Loucy (cell line): ENCODE measurements around the gene GAS2L2.

Experiments used
- H2AFZ ChIP-seq: fragments of 200-600 bp; sonication (generic); 2 replicates; pipeline ENCODE4 v1.6.0; 2016; ENCODE audit warnings: antibody characterized with exemption, mild to moderate bottlenecking, low read length, moderate library complexity
- H3F3A ChIP-seq: fragments of 200-600 bp; 2 replicates; pipeline ENCODE4 v1.6.0; 2016; ENCODE audit warnings: antibody characterized with exemption, low read depth, mild to moderate bottlenecking
- H3K27me3 ChIP-seq: fragments of 200-600 bp; sonication (generic); 2 replicates; pipeline ENCODE4 v1.6.1; 2014; ENCODE audit warnings: low read length, mild to moderate bottlenecking; ENCODE audit not compliant: insufficient read depth, poor library complexity, severe bottlenecking
- H3K36me3 ChIP-seq: fragments of 200-600 bp; sonication (generic); 2 replicates; pipeline ENCODE4 v1.6.1; 2016; ENCODE audit warnings: low read length; ENCODE audit not compliant: insufficient read depth
- H3K4me1 ChIP-seq: fragments of 200-600 bp; sonication (generic); 2 replicates; pipeline ENCODE4 v1.5.1; 2014; ENCODE audit warnings: low read length, mild to moderate bottlenecking; ENCODE audit not compliant: insufficient read depth, poor library complexity, severe bottlenecking
- H3K4me2 ChIP-seq: fragments of 200-600 bp; sonication (generic); 2 replicates; pipeline ENCODE4 v1.6.0; 2014; ENCODE audit warnings: antibody characterized with exemption, low read length, low read depth, mild to moderate bottlenecking; ENCODE audit not compliant: poor library complexity, severe bottlenecking
- H3K4me3 ChIP-seq: fragments of 200-600 bp; sonication (generic); 2 replicates; pipeline ENCODE4 v1.5.1; 2014; ENCODE audit warnings: low read length, mild to moderate bottlenecking, mixed read lengths; ENCODE audit not compliant: poor library complexity, severe bottlenecking
- H3K79me2 ChIP-seq: fragments of 200-600 bp; sonication (generic); 2 replicates; pipeline ENCODE4 v1.6.1; 2014; ENCODE audit warnings: low read length; ENCODE audit not compliant: insufficient read depth
- H3K9ac ChIP-seq: fragments of 200-600 bp; sonication (generic); 2 replicates; pipeline ENCODE4 v1.6.0; 2014; ENCODE audit warnings: mild to moderate bottlenecking, low read depth, low read length, moderate library complexity; ENCODE audit not compliant: poor library complexity, severe bottlenecking
- H3K9me2 ChIP-seq: fragments of 200-600 bp; sonication (generic); replicated peaks from 2 replicates; pipeline ENCODE4 v1.6.1; 2016; ENCODE audit warnings: low read depth, low read length, mixed read lengths
- H3K9me3 ChIP-seq: fragments of 200-600 bp; sonication (generic); 2 replicates; pipeline ENCODE4 v1.6.1; 2014; ENCODE audit warnings: mild to moderate bottlenecking, antibody characterized with exemption, low read length, low read depth; ENCODE audit not compliant: insufficient read depth
- H4K20me1 ChIP-seq: fragments of 200-600 bp; sonication (generic); 2 replicates; pipeline ENCODE4 v1.6.0; 2014; ENCODE audit warnings: antibody characterized with exemption, low read length, mild to moderate bottlenecking; ENCODE audit not compliant: insufficient read depth, poor library complexity, severe bottlenecking
- CTCF ChIP-seq: fragments of 200-600 bp; sonication (generic); conservative IDR thresholded peaks from 2 replicates; pipeline ENCODE4 v1.5.1; 2014; ENCODE audit warnings: mild to moderate bottlenecking, antibody characterized with exemption, low read length
- EZH2phosphoT487 ChIP-seq: fragments of 200-600 bp; IDR thresholded peaks from 2 replicates; pipeline ENCODE4 v1.6.1; 2018; ENCODE audit warnings: antibody characterized with exemption, mild to moderate bottlenecking, moderate library complexity, borderline replicate concordance

The GAS2L2 gene

GRCh38 chr17:35745246-35745645 lies 7.8 kb downstream of the GAS2L2 start:
- no peaks in the 10 kb centered on the region for H3F3A ChIP-seq
- H3K4me1 ChIP-seq = peaks cover 2% of the 10 kb centered on the region
- H2AFZ ChIP-seq = no peak overlapping the region
- H3K9me3 ChIP-seq = no peaks in the 10 kb centered on the region
- H4K20me1 ChIP-seq = no peaks in the 10 kb centered on the region
- H3K27me3 ChIP-seq = no peaks in the 10 kb centered on the region
- TF ChIP-seq CTCF (no peak), EZH2phosphoT487 (no peak)
- H3K9me2 ChIP-seq = no peaks in the 10 kb centered on the region
- H3K36me3 ChIP-seq = no peaks in the 10 kb centered on the region
- H3K79me2 ChIP-seq = no peaks in the 10 kb centered on the region
- H3K4me2 ChIP-seq = no peak overlapping the region
- H3K4me3 ChIP-seq = no peak overlapping the region
- no peak overlapping the region for H3K9ac ChIP-seq

- Histone ChIP-seq H3K27me3 (no peaks in the 10 kb centered on the region), H4K20me1 (no peaks in the 10 kb centered on the region)
These were observed 8.2 kb downstream of the GAS2L2 start for GRCh38 chr17:35744830-35745229.

GRCh38 chr17:35743626-35744328 lies 9.3 kb downstream of the GAS2L2 start:
- Histone ChIP-seq H3K36me3 (no peaks in the 10 kb centered on the region), H3K27me3 (no peaks in the 10 kb centered on the region), H2AFZ (no peak overlapping the region), H4K20me1 (no peaks in the 10 kb centered on the region), H3K9me3 (no peaks in the 10 kb centered on the region), H3K9me2 (no peaks in the 10 kb centered on the region), H3K4me3 (no peak overlapping the region), H3F3A (no peaks in the 10 kb centered on the region), H3K4me1 (no peaks in the 10 kb centered on the region), H3K4me2 (no peak overlapping the region), H3K9ac (no peak overlapping the region), H3K79me2 (no peaks in the 10 kb centered on the region)
- TF ChIP-seq CTCF (no peak), EZH2phosphoT487 (no peak)

More at GRCh38 chr17:35744830-35745229, 8.2 kb downstream of the GAS2L2 start:
- H3K9me2 ChIP-seq = no peaks in the 10 kb centered on the region
- H3F3A ChIP-seq = no peaks in the 10 kb centered on the region
- H3K9me3 ChIP-seq = no peaks in the 10 kb centered on the region
- no peak overlapping the region for H3K9ac ChIP-seq
- H3K4me3 ChIP-seq = no peak overlapping the region
- no peaks in the 10 kb centered on the region for H3K79me2 ChIP-seq
- TF ChIP-seq EZH2phosphoT487 = no peak
- TF ChIP-seq CTCF = no peak
- H3K4me2 ChIP-seq = no peak overlapping the region
- H3K36me3 ChIP-seq = no peaks in the 10 kb centered on the region
- no peak overlapping the region for H2AFZ ChIP-seq
- no peaks in the 10 kb centered on the region for H3K4me1 ChIP-seq
